ENCODE results near the gene PLK1. TPM values are rescaled to one million over a fixed set of nuclear protein-coding genes. Genes with fewer than 3 reads are reported as not detected.

Gene PLK1
- total and polyA plus RNA-seq, 2 of the 13 experiments (the other 11 are each of a cell fraction or from before 2014, with no cell fraction given): 71.5 to 76.3 TPM

DNA sequence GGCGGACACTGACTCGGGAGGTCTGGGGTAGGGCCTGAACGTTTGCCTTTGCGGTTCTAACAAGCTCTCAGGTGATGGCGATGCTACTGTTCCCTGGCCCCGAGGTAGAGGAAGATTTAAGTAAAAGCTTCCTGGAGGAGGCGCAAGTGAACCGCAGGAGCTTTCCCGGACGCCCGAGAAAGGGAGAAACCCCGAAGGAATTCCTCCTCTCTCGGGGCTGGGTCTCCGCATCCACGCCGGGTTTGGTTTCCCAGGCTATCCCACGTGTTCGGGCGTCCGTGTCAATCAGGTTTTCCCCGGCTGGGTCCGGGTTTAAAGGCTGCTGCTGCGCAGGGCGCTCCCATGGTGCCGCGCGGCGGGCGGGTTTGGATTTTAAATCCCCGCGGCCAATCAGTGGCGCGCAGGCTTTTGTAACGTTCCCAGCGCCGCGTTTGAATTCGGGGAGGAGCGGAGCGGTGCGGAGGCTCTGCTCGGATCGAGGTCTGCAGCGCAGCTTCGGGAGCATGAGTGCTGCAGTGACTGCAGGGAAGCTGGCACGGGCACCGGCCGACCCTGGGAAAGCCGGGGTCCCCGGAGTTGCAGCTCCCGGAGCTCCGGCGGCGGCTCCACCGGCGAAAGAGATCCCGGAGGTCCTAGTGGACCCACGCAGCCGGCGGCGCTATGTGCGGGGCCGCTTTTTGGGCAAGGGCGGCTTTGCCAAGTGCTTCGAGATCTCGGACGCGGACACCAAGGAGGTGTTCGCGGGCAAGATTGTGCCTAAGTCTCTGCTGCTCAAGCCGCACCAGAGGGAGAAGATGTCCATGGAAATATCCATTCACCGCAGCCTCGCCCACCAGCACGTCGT lies at the start of gene PLK1 (continued):
- TF ChIP-seq ZNF33A (CRISPR knock-in tag; IDR thresholded peaks at IDR 0.05; ENCODE audit: borderline replicate concordance): 0 out of 2 replicates have a peak, but pooled peaks have one; percentile 79
- TF ChIP-seq, protein P1, sequence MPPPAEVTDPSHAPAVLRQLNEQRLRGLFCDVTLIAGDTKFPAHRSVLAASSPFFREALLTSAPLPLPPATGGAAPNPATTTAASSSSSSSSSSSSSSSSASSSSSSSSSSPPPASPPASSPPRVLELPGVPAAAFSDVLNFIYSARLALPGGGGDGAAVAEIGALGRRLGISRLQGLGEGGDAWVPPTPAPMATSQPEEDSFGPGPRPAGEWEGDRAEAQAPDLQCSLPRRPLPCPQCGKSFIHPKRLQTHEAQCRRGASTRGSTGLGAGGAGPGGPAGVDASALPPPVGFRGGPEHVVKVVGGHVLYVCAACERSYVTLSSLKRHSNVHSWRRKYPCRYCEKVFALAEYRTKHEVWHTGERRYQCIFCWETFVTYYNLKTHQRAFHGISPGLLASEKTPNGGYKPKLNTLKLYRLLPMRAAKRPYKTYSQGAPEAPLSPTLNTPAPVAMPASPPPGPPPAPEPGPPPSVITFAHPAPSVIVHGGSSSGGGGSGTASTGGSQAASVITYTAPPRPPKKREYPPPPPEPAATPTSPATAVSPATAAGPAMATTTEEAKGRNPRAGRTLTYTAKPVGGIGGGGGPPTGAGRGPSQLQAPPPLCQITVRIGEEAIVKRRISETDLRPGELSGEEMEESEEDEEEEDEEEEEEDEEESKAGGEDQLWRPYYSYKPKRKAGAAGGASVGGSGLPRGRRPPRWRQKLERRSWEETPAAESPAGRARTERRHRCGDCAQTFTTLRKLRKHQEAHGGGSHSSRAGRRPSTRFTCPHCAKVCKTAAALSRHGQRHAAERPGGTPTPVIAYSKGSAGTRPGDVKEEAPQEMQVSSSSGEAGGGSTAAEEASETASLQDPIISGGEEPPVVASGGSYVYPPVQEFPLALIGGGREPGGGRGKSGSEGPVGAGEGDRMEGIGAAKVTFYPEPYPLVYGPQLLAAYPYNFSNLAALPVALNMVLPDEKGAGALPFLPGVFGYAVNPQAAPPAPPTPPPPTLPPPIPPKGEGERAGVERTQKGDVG (CRISPR knock-in tag; IDR thresholded peaks at IDR 0.05; ENCODE audit: borderline replicate concordance): no peak
- peak; percentile 74 for TF ChIP-seq TBX2 (CRISPR knock-in tag; IDR thresholded peaks at IDR 0.05; ENCODE audit: borderline replicate concordance)
- TF ChIP-seq, protein P2, sequence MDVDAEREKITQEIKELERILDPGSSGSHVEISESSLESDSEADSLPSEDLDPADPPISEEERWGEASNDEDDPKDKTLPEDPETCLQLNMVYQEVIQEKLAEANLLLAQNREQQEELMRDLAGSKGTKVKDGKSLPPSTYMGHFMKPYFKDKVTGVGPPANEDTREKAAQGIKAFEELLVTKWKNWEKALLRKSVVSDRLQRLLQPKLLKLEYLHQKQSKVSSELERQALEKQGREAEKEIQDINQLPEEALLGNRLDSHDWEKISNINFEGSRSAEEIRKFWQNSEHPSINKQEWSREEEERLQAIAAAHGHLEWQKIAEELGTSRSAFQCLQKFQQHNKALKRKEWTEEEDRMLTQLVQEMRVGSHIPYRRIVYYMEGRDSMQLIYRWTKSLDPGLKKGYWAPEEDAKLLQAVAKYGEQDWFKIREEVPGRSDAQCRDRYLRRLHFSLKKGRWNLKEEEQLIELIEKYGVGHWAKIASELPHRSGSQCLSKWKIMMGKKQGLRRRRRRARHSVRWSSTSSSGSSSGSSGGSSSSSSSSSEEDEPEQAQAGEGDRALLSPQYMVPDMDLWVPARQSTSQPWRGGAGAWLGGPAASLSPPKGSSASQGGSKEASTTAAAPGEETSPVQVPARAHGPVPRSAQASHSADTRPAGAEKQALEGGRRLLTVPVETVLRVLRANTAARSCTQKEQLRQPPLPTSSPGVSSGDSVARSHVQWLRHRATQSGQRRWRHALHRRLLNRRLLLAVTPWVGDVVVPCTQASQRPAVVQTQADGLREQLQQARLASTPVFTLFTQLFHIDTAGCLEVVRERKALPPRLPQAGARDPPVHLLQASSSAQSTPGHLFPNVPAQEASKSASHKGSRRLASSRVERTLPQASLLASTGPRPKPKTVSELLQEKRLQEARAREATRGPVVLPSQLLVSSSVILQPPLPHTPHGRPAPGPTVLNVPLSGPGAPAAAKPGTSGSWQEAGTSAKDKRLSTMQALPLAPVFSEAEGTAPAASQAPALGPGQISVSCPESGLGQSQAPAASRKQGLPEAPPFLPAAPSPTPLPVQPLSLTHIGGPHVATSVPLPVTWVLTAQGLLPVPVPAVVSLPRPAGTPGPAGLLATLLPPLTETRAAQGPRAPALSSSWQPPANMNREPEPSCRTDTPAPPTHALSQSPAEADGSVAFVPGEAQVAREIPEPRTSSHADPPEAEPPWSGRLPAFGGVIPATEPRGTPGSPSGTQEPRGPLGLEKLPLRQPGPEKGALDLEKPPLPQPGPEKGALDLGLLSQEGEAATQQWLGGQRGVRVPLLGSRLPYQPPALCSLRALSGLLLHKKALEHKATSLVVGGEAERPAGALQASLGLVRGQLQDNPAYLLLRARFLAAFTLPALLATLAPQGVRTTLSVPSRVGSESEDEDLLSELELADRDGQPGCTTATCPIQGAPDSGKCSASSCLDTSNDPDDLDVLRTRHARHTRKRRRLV (CRISPR knock-in tag; IDR thresholded peaks at IDR 0.05): peak; percentile 89; the same call in 1 of the 2 replicates
- TF ChIP-seq, protein P3, sequence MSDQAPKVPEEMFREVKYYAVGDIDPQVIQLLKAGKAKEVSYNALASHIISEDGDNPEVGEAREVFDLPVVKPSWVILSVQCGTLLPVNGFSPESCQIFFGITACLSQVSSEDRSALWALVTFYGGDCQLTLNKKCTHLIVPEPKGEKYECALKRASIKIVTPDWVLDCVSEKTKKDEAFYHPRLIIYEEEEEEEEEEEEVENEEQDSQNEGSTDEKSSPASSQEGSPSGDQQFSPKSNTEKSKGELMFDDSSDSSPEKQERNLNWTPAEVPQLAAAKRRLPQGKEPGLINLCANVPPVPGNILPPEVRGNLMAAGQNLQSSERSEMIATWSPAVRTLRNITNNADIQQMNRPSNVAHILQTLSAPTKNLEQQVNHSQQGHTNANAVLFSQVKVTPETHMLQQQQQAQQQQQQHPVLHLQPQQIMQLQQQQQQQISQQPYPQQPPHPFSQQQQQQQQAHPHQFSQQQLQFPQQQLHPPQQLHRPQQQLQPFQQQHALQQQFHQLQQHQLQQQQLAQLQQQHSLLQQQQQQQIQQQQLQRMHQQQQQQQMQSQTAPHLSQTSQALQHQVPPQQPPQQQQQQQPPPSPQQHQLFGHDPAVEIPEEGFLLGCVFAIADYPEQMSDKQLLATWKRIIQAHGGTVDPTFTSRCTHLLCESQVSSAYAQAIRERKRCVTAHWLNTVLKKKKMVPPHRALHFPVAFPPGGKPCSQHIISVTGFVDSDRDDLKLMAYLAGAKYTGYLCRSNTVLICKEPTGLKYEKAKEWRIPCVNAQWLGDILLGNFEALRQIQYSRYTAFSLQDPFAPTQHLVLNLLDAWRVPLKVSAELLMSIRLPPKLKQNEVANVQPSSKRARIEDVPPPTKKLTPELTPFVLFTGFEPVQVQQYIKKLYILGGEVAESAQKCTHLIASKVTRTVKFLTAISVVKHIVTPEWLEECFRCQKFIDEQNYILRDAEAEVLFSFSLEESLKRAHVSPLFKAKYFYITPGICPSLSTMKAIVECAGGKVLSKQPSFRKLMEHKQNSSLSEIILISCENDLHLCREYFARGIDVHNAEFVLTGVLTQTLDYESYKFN (CRISPR knock-in tag; conservative IDR thresholded peaks at IDR 0.05): peak; percentile 54; the same call in 1 of the 2 replicates
- peak; percentile 77; the same call in 1 of the 2 replicates for TF ChIP-seq ZNF230 (CRISPR knock-in tag; IDR thresholded peaks at IDR 0.05)
- peak; percentile 90 for TF ChIP-seq KAT8 (CRISPR knock-in tag; IDR thresholded peaks at IDR 0.05)
- TF ChIP-seq, protein P4, sequence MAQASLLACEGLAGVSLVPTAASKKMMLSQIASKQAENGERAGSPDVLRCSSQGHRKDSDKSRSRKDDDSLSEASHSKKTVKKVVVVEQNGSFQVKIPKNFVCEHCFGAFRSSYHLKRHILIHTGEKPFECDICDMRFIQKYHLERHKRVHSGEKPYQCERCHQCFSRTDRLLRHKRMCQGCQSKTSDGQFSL (CRISPR knock-in tag; IDR thresholded peaks at IDR 0.05): no peak
- TF ChIP-seq, protein P5, sequence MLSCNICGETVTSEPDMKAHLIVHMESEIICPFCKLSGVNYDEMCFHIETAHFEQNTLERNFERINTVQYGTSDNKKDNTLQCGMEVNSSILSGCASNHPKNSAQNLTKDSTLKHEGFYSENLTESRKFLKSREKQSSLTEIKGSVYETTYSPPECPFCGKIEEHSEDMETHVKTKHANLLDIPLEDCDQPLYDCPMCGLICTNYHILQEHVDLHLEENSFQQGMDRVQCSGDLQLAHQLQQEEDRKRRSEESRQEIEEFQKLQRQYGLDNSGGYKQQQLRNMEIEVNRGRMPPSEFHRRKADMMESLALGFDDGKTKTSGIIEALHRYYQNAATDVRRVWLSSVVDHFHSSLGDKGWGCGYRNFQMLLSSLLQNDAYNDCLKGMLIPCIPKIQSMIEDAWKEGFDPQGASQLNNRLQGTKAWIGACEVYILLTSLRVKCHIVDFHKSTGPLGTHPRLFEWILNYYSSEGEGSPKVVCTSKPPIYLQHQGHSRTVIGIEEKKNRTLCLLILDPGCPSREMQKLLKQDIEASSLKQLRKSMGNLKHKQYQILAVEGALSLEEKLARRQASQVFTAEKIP (CRISPR knock-in tag; IDR thresholded peaks at IDR 0.05; ENCODE audit: borderline replicate concordance): no peak; the same call in 1 of the 2 replicates
- TF ChIP-seq TOE1 (CRISPR knock-in tag; IDR thresholded peaks at IDR 0.05): 0 out of 2 replicates have a peak, but pooled peaks have one; percentile 73
- peak; percentile 64; the same call in 1 of the 2 replicates for TF ChIP-seq KLF12 (CRISPR knock-in tag; IDR thresholded peaks at IDR 0.05; ENCODE audit: borderline replicate concordance)
- peak; percentile 62; the same call in 1 of the 2 replicates for TF ChIP-seq ZNF329 (CRISPR knock-in tag; IDR thresholded peaks at IDR 0.05; ENCODE audit: low read depth)

All from HepG2 (cell line).